Activated CD8-positive, alpha-beta memory T cell treated with anti-CD3 and anti-CD28 coated beads, Interleukin-2, amount 50 U/mL, for 1 hour (primary cell): ENCODE measurements around the gene TTBK2.

Source experiments
- DNase-seq: peaks from one replicate; pipeline ENCODE4 v3.0.0-alpha.2; 2020; ENCODE audit errors: extremely low read depth

Gene TTBK2

DNA sequence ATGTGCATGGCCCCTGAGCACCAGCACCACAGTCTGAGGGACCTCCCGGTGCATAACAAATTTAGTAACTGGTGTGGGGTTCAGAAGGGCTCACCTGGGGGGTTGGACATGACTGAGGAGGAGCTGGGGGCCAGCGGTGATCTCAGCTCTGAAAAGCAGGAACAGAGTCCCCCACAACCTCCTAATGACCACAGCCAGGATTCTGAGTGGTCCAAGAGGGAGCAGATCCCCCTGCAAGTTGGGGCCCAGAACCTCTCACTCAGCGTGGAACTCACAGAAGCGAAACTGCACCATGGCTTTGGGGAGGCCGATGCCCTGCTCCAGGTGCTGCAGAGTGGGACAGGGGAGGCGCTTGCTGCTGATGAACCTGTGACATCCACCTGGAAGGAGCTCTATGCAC is 226.6 kb downstream of the TTBK2 start:
- no peak for DNase-seq

DNA sequence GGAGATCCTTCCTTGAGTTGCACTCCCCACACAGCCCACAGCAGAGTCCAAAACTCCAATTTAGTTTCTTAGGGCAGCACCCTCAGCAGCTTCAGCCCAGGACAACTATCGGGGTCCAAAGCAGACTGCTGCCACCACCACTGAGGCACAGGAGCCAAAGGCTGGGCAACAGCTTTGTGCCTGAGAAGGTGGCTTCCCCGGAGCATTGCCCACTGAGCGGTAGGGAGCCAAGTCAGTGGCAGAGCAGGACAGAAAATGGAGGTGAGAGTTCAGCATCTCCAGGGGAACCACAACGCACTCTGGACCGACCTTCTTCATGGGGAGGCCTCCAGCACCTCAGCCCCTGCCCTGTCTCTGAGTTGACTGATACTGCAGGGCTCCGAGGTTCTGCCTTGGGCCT is 227.1 kb downstream of the TTBK2 start:
- DNase-seq, result no peak

DNA sequence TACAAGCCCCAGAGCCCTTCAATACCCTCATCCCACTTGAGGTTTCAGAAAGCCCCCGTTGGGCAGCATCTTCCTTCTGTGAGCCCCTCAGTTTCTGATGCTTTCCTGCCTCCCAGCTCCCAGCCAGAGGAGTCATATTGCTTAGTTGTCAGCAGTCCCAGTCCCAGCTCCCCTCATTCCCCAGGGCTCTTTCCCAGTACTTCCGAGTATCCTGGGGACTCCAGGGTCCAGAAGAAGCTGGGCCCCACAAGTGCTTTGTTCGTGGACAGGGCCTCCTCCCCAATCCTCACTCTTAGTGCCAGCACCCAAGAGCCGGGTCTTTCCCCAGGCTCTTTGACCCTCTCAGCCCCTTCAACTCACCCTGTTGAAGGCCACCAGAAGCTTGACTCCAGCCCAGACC is 227.6 kb downstream of the TTBK2 start:
- DNase-seq, result no peak

DNA sequence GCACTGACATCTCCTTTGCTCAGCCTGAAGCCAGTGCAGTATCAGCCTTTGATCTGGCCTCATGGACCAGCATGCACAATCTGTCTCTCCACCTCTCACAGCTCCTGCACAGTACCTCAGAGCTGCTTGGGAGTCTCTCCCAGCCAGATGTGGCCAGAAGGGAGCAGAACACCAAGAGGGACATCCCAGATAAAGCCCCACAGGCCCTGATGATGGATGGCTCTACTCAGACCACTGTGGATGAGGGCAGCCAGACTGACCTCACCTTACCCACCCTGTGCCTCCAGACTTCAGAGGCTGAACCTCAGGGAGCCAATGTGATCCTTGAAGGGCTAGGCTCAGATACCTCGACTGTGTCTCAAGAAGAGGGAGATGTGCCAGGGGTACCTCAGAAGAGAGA is 228.0 kb downstream of the TTBK2 start:
- no peak for DNase-seq

DNA sequence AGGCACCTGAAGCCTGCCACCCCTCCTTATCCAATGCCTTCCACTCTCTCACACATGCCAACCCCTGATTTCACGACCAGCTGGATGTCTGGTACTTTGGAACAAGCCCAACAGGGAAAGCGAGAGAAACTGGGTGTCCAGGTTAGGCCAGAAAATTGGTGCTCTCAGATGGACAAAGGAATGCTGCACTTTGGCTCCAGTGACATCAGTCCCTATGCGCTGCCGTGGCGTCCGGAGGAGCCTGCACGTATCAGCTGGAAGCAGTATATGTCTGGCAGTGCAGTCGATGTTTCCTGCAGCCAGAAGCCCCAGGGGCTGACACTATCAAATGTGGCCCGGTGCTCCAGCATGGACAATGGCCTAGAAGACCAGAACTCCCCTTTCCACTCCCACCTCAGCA is 228.8 kb downstream of the TTBK2 start:
- DNase-seq, result no peak

DNA sequence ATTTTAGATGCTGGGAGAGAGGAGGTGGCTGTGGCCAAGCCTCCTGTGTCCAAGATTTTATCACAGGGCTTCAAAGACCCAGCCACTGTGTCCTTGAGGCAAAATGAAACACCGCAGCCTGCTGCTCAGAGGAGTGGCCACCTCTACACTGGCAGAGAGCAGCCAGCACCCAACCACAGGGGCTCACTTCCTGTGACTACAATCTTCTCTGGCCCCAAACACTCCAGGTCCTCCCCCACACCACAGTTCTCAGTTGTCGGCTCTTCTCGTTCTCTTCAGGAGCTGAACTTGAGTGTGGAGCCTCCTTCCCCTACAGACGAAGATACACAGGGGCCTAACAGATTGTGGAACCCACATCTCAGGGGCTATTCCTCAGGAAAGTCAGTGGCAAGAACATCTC is 229.3 kb downstream of the TTBK2 start:
- DNase-seq, result no peak
